ENCODE results near the gene SCN2B.
A peak's percentile ranks its signal among the peaks of the same experiment; 100 is the strongest.

The SCN2B gene

GRCh38 chr11:118147502-118147901 lies 28.9 kb downstream of the SCN2B start:
- TF ChIP-seq PRDM10 (tag by site-specific recombination; IDR thresholded peaks at IDR 0.05) (peak; percentile 70), SALL2 (tag by site-specific recombination; IDR thresholded peaks at IDR 0.05; ENCODE audit: borderline replicate concordance) (no peak), ZFHX2 (tag by site-specific recombination; conservative IDR thresholded peaks at IDR 0.05) (peak; percentile 36; the same call in 1 of the 2 replicates), EGR2 (tag by site-specific recombination; IDR thresholded peaks at IDR 0.05; ENCODE audit: low read depth) (peak; percentile 49), ZBTB17 (tag by site-specific recombination; IDR thresholded peaks at IDR 0.05) (0 out of 2 replicates have a peak, but pooled peaks have one; percentile 13)
- Histone ChIP-seq H3K9me3 (ENCODE audit: control insufficient read depth, insufficient read depth, low read depth, low read length) (no peaks in the 10 kb centered on the region), H3K4me1 (ENCODE audit: control insufficient read depth, insufficient read depth, low read length) (no peaks in the 10 kb centered on the region), H3K27ac (ENCODE audit: extremely low read depth, low read depth, low read length) (no peak overlapping the region), H3K36me3 (ENCODE audit: control insufficient read depth in 2 of 2, insufficient read depth in 1 of 2, low read length in 2 of 2) (no peaks in the 10 kb centered on the region), H3K4me3 (ENCODE audit: low read depth, low read length) (no peak overlapping the region)
- CTCF ChIA-PET, result interaction anchor here (1.0 to 8.6 kb wide), 3 partner anchors 17 to 51 kb away, joined by 3 to 128 read pairs (median 5); no protein-coding TSS in a partner anchor
- POLR2A ChIA-PET, result no interaction called here

DNA sequence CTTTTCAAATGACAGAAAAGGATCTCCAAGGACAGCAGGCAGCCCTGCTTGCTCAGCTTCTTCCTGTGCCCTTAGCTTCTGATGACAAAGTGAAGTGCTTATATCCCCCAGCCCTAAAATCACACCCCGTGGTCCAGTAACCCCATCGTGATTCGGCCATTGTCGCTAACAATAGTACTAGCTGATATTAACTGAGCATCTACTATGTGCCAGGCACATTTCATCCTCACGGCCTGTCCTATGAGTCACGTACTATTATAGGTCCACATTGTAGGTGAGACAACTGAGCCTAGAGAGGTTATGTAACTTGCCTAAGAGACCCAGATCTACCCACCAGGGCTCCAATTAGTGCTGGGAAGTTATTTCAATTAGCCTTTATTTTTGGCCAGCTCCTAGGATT lies 29.9 kb downstream of the SCN2B start:
- no peaks in the 10 kb centered on the region for H3K4me1 ChIP-seq (ENCODE audit: control insufficient read depth, insufficient read depth, low read length)
- H3K36me3 ChIP-seq (ENCODE audit: control insufficient read depth in 2 of 2, insufficient read depth in 1 of 2, low read length in 2 of 2), result no peaks in the 10 kb centered on the region
- TF ChIP-seq ZNF311 (tag by site-specific recombination; IDR thresholded peaks at IDR 0.05; ENCODE audit: borderline replicate concordance) (no peak), ZNF664 (tag by site-specific recombination; IDR thresholded peaks at IDR 0.05) (peak; percentile 96), ZNF449 (tag by site-specific recombination; IDR thresholded peaks at IDR 0.05) (peak; percentile 34; the same call in 1 of the 2 replicates)
- CTCF ChIA-PET, result interaction anchor here (0.7 to 8.6 kb wide), 8 partner anchors 10 to 489 kb away, joined by 3 to 128 read pairs (median 4); no protein-coding TSS in a partner anchor
- no peak overlapping the region for H3K27ac ChIP-seq (ENCODE audit: extremely low read depth, low read depth, low read length)
- H3K4me3 ChIP-seq (ENCODE audit: low read depth, low read length), result no peak overlapping the region
- no peaks in the 10 kb centered on the region for H3K9me3 ChIP-seq (ENCODE audit: control insufficient read depth, insufficient read depth, low read depth, low read length)
- POLR2A ChIA-PET, result no interaction called here

GRCh38 chr11:118145285-118146227 lies 30.9 kb downstream of the SCN2B start:
- Histone ChIP-seq H3K4me3 (ENCODE audit: low read depth, low read length) (peak overlapping the region; percentile 55), H3K4me1 (ENCODE audit: control insufficient read depth, insufficient read depth, low read length) (no peaks in the 10 kb centered on the region), H3K27ac (ENCODE audit: extremely low read depth, low read depth, low read length) (no peak overlapping the region; the same call in 1 of the 2 replicates), H3K9me3 (ENCODE audit: control insufficient read depth, insufficient read depth, low read depth, low read length) (no peaks in the 10 kb centered on the region), H3K36me3 (ENCODE audit: control insufficient read depth in 2 of 2, insufficient read depth in 1 of 2, low read length in 2 of 2) (no peaks in the 10 kb centered on the region)
- ChIA-PET CTCF (interaction anchor here (0.7 to 8.6 kb wide), 15 partner anchors 9 to 498 kb away, joined by 3 to 128 read pairs (median 4); no protein-coding TSS in a partner anchor), POLR2A (interaction anchor here (1.3 kb wide), 1 partner anchor 26 kb away, joined by 3 read pairs; no protein-coding TSS in a partner anchor)
- TF ChIP-seq ZNF416 (tag by site-specific recombination; IDR thresholded peaks at IDR 0.05), result no peak
- no peak for TF ChIP-seq MEIS1 (CRISPR knock-in tag; IDR thresholded peaks at IDR 0.05; ENCODE audit: borderline replicate concordance)
- no peak for TF ChIP-seq ZNF248 (tag by site-specific recombination; IDR thresholded peaks at IDR 0.05)
- TF ChIP-seq ZNF571 (tag by site-specific recombination; IDR thresholded peaks at IDR 0.05), result no peak
- no peak for TF ChIP-seq ZNF785 (tag by site-specific recombination; IDR thresholded peaks at IDR 0.05)
- TF ChIP-seq ZNF18 (tag by site-specific recombination; IDR thresholded peaks at IDR 0.05), result no peak
- no peak for TF ChIP-seq ZNF585B (tag by site-specific recombination; IDR thresholded peaks at IDR 0.05)
- no peak for TF ChIP-seq ZNF514 (tag by site-specific recombination; IDR thresholded peaks at IDR 0.05)
- no peak for TF ChIP-seq ZNF10 (tag by site-specific recombination; IDR thresholded peaks at IDR 0.05)
- TF ChIP-seq ZNF544 (tag by site-specific recombination; IDR thresholded peaks at IDR 0.05), result no peak
- no peak for TF ChIP-seq ZNF449 (tag by site-specific recombination; IDR thresholded peaks at IDR 0.05)
- TF ChIP-seq ZNF843 (tag by site-specific recombination; IDR thresholded peaks at IDR 0.05), result no peak
- TF ChIP-seq HOXC10 (CRISPR knock-in tag; IDR thresholded peaks at IDR 0.05), result no peak
- peak; percentile 82 for TF ChIP-seq ZFHX2 (tag by site-specific recombination; conservative IDR thresholded peaks at IDR 0.05)

All from HEK293 (cell line).